HG03520 (cell line): ENCODE data around the gene MRPL3.

ENCODE experiments used
- ATAC-seq: cut with Tn5 transposase; IDR thresholded peaks from one replicate; pipeline ENCODE4 v1.9.1; 2021; ENCODE audit warnings: mild to moderate bottlenecking, moderate library complexity; ENCODE audit not compliant: unreplicated experiment

Gene MRPL3

GRCh38 chr3:131502530-131503319, at the start of gene MRPL3:
Gene MRPL3, minus strand, starts transcription at chr3:131502971. Its CDS starts 150 bp downstream, at chr3:131502821.
- peak; percentile 97 for ATAC-seq

- ATAC-seq, result no peak
These were observed 49.0 kb upstream of the MRPL3 start for GRCh38 chr3:131551761-131552160.

GRCh38 chr3:131550562-131551465, 48.0 kb upstream of the MRPL3 start:
- no peak for ATAC-seq

DNA sequence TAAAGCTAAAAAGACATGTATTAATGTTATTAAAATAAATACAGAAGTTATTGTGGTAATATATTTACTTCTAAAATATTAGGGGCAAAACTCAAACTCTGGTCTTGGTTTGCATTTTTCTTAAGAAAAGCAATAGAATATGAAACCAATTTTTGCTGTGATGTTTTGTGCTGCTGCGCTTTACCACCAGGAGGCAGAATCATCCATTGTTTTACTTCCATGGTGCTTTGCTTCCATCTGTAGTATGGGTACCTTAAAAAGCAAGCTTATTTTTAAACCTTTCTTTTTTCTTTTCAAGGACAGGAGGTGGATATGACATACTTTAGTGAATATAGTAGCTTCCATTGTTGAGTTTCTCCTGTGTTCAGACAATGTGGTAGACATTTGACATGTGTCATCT, 46.6 kb upstream of the MRPL3 start:
- no peak for ATAC-seq

DNA sequence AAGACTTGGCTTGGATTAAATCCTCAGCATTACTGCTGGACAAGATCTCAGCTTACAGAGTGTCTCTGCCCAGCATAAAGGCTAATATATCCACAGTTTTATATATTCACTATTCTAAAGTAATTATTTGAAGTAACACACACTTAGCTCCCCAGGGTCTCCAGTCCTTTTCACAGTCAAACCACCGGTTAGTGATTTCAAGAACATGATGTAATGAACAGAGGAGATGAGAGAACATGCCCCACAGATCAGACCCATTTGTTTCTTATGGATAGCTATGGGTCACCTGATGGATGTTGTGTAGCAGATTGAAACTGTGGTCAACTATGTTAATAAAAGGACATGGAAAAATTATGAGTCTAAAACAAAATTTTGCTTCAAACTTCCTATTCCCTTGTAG, 44.8 kb upstream of the MRPL3 start:
- ATAC-seq, result no peak

- ATAC-seq, result no peak
These were observed 43.7 kb upstream of the MRPL3 start for GRCh38 chr3:131546441-131546840.

DNA sequence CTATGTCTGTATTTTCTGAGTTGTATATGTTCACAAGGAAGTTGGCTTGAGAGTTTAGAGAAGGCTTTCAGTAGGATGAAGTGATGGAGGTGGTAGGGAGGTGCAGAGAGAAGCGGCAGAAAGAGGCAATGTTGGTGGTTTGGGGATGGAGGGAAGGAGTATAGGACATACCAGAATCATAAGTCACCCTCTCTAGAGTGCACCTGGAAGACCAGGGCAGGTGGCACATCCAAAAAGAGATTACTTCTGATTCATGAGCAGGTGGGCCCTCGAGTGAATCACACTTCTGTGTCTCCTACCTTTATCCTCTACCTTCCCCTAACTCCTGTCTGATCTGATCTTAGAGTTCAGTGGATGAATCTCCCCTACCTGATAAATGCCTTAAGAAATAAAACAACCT, 41.8 kb upstream of the MRPL3 start:
- ATAC-seq, result no peak

GRCh38 chr3:131543714-131544113, 40.9 kb upstream of the MRPL3 start:
- no peak for ATAC-seq

DNA sequence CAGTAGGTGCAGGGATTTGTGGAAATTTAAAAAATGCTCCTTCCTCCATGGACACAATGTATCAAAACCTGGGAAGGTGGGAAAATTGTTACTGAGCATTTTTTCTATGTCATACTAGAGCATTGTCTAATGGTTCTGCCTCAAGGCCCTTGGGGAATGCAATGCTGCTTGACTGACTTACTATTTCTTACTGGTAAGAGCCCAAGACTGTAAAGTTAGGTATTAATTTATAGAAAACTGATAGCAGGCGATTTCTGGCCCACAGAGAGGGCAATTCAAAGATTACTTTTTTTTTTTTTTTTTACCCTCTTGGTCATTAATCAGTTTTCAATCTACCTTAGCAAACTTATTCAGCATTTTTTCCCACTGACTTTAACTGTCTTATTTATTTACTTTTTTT, 38.5 kb upstream of the MRPL3 start:
- ATAC-seq, result no peak

DNA sequence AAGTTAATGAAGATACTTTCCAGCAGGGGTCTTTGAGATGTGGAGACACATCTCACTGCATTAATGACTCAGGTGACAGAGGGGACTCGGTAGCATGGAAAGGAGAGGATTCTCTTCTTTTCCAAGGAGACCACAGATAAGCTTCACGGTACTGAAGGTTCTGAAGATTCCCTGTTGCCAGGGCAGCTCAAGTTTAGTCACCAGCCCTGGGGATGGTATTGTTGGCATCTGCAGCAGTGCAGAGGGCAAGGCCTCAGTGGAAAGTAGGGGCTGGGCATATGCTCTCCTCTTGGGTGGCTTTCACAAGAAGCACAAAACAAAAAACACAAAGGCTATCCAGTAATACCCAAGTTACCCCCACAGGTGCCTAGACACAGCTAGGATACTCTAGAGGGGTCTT, 38.0 kb upstream of the MRPL3 start:
- no peak for ATAC-seq

DNA sequence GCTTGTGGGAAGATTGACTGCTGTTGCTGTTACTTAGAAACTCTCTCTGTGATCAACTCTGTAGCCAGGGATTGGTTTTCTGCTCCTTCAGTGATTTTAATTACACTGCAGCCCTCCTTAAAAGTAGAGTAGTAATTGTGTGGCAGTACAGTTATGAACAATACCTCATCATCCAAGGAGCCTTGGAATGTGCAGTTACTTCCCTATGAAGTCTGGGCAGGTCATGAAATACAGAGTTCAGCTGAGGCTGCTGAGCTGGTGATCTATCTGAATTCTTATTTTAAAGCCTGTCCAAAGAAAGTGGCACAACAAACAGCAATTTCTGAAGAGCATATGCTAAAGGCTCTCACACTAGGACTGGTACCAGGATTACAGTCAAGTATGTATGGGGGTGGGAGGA, 37.4 kb upstream of the MRPL3 start:
- no peak for ATAC-seq

DNA sequence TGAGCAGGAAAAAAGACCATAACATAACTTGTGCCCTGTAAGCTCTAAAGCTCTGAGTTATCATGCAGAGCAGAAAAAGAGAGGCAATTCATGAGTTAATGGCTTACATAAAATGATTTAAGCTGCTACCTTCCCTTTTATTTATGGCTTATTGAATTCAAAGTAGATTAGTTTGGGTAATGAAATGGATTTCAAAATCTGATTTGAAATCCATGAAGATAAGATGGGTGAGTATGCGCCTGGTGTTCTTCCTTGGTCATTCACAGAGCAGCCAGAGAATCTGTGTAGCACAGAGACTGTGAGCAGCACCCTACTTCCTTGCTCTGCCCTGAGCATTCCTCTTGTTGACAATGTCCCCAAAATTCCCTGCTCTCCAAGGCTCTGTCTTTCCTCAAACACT, 36.2 kb upstream of the MRPL3 start:
- ATAC-seq, result no peak

DNA sequence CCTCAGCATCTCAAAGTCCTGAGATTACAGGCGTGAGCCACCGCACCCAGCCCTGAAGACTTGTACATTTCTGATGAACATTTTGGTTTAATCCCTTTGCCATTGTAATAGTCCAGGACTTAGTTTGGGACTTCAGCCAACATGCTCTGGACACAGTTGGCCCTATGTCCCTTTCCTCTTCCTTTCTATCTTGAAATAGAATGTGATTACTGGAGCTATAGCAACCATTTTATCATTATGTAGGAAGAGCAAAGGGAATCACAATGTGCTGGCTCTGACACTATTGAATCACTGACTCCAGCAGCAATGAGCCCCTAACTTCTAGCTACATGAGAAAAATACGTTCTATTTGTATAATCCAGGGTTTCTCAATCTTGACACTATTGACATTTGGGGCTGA, 34.8 kb upstream of the MRPL3 start:
- no peak for ATAC-seq

DNA sequence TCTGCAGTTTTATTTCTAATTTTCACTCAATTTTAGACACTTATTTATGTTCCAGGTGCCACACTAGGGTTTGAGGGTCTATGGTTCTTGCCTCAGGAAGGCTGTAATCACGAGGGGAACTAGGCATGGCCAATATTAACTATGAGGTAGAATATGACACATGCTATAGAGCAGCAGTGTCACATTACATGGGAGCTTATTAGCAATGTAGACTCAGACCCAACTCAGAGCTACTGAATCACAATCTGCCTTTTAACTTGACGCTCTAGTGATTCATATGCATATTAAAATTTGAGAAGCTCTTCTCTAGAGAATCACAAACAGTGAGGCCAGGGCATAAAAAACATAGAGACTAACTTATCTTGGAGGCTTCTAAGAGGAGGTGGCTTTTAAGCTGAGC, 32.8 kb upstream of the MRPL3 start:
- ATAC-seq, result no peak

- ATAC-seq, result no peak
These were observed 32.4 kb upstream of the MRPL3 start for GRCh38 chr3:131535131-131535530.

DNA sequence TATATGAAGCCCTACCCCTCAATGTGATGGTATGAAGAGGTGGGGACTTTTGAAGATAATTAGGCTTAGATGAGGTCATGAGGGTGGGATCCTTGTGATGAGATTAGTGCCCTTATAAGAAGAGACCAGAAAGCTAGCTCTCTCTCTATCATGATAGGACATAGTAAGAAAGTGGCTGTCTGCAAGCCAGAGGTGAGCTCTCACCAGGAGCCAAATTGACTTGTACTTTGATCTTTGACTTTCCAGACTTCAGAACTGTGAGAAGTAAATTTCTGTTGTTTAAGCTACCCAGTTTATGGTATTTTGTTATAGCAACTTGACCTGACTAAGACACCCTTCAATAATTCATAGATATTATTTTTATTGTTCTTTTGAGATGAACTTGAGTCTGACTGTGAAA, 29.9 kb upstream of the MRPL3 start:
- no peak for ATAC-seq

DNA sequence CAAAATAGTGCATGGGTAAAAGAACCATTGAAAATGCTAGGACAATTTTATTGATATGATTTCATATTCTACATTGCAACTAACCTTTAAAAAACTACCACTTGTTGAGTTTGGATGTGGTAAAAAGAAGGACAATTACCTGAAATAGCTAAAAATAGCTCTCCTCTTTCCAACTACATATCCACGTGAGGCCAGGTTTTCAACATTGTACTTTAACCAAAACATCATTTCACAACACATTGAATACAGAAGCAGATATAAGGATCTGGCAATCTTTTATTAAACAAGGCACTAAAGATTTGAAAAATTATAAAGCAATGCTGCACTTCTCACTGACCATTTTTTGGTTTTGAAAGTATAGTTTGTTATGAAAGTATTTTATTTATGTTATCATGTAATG, 28.1 kb upstream of the MRPL3 start:
- ATAC-seq, result no peak

- ATAC-seq, result no peak
These were observed 27.6 kb upstream of the MRPL3 start for GRCh38 chr3:131530388-131530787.

DNA sequence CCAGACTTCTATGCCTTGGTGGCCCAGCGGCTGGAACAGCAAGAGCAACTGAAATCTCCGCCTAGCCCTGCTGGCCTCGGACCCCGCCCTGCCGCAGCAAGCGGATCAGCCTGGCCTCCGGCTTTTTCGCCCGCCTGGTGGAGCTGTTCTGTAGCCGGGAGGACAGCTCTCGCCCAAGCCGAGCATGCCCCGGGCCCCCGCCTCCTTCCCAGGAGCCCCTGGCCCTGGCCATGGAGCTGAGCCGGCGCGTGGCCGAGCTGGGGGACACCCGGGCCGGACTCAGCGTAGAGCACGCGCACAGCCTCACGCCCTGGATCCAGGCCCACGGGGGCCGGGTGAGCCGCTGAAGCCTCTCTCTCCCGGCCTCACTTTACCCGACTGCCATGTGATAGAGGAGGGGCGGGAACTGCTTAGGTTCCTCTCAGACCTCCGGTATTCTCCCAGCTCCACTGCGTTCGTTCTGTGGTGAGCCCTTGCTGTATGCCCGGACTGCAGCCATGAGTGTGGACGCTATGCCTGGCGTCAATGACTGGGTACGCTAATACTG, 24.1 kb upstream of the MRPL3 start:
- no peak for ATAC-seq

DNA sequence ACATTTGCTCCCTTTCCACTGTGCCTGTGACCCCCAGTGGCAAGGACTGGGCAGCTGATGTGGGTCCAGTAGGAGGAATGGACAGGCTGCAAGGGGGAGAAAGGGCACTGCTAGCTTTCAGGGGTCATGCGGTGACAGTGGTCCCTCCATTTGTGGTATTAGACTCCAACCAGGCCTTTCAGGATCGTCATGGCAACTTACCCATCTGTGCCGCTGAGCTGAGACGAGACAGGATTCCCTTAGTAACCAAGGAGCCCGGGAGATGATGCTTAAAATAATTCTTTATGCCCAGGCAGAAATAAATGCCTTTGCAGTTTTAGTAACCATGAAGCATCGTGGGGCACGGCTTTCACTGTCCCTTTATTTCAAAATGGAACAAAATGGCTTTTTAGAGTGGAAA, 15.9 kb upstream of the MRPL3 start:
- no peak for ATAC-seq

- ATAC-seq, result no peak
These were observed 2.6 kb upstream of the MRPL3 start for GRCh38 chr3:131505421-131505820.

DNA sequence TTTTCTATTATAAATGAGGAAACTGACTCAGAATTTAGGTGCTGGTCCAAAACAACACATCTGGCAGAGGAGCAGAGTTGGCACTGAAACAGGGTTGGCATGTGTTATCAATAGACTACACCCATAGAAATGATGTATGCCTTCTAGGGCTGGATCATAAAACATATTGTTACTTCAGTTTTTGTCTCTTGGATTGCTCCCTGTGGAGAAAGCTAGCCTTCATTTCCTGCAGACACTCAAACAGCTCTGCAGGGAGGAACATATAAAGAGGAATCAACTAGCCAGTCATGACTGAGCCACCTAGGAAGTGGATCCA, 507 bp upstream of the MRPL3 start:
- no peak for ATAC-seq
